Epithelial cell of esophagus (primary cell): ENCODE results near the gene HDHD5.
A peak's percentile ranks its signal among the peaks of the same experiment; 100 is the strongest.

Source experiments
- DNase-seq: peaks from one replicate; pipeline ENCODE4 v3.0.0; 2010; ENCODE audit warnings: low read depth
- H3K4me3 ChIP-seq: 2 replicates; pipeline ENCODE4 v1.5.1; 2011; ENCODE audit warnings: mild to moderate bottlenecking, low read length, control low read depth
- TF ChIP-seq, protein P1 (sequence below): IDR thresholded peaks from 2 replicates; pipeline ENCODE4 v1.5.1; 2011; ENCODE audit warnings: low read depth, mild to moderate bottlenecking, low read length, control low read depth, inconsistent platforms; ENCODE audit not compliant: insufficient read depth; ENCODE audit errors: missing control alignments

HDHD5 gene

DNA sequence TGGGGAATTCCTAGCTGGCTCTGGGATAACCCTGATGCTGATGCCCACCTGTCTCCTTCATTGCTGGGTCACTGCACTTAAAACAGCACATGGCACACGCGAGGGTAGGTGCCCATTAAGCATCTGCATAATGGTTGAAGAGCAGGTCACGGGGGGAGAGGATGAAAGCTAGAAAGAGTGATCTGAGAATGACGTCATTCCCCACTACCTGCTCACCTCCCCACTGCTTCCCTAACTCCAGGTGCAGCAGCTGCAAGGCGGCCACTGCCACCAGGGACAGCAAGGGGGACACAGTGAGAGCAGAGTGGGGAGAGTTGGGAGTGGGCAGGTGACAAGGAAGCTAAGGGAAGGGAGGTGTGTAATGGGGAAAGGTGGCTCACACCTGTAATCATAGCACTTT is 33.1 kb upstream of the HDHD5 start:
- DNase-seq, result no peak
- H3K4me3 ChIP-seq, result no peak overlapping the region
- TF ChIP-seq, protein P1, sequence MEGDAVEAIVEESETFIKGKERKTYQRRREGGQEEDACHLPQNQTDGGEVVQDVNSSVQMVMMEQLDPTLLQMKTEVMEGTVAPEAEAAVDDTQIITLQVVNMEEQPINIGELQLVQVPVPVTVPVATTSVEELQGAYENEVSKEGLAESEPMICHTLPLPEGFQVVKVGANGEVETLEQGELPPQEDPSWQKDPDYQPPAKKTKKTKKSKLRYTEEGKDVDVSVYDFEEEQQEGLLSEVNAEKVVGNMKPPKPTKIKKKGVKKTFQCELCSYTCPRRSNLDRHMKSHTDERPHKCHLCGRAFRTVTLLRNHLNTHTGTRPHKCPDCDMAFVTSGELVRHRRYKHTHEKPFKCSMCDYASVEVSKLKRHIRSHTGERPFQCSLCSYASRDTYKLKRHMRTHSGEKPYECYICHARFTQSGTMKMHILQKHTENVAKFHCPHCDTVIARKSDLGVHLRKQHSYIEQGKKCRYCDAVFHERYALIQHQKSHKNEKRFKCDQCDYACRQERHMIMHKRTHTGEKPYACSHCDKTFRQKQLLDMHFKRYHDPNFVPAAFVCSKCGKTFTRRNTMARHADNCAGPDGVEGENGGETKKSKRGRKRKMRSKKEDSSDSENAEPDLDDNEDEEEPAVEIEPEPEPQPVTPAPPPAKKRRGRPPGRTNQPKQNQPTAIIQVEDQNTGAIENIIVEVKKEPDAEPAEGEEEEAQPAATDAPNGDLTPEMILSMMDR, result no peak

DNA sequence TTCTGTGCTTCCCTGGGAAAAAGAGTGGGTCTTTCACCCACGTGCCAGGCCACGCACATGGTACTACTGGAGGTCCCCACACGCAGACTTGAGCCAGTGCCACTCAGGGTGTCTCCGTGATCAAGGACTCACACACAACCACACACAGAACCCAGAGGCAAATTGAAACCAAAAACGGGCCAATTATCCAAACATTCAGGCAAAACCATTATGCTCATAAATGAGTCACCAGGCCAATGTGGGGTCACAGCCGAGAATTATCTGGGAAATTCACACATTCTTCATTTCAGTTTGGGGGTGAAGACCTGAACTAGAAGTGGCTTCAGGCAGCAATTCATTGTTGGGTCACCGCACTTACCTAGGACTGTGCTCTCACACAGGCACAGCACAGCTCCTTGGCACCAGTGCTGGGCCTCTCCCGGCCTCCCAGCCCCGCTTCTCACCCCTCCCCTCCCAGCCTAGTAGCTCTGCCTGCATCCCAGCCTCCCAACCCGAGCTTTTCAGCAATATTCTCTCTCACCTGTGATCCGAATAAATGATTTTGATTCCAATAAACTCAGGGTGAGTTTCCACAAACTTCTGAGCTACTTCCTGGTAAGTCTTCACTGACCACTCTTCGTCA is 32.2 kb upstream of the HDHD5 start:
- TF ChIP-seq, protein P1, result no peak

DNA sequence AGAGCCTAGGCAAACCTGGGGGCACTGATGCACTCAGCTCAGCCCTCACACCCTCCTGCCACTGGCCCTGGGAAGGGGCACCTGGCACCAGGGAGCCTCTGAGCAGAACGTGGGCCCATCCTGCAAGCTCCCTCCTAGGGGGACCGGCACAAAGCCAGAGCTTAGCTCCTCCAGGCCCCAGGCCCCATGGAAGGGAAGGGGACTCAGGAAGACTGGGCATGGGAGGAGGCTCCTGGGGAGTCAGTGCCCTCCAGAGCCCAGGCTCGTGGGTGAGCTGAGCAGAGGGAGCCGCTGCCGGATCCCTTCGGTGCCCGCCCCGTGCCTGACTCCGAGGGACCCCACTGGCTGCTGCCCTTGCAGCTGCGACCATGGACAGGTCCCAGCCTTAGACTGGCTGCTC is 31.6 kb upstream of the HDHD5 start:
- no peak for DNase-seq
- TF ChIP-seq, protein P1, result no peak
- no peak overlapping the region for H3K4me3 ChIP-seq

More for the DNA sequence above, 32.2 kb upstream of the HDHD5 start:
- no peak for DNase-seq
- H3K4me3 ChIP-seq, result no peak overlapping the region

DNA sequence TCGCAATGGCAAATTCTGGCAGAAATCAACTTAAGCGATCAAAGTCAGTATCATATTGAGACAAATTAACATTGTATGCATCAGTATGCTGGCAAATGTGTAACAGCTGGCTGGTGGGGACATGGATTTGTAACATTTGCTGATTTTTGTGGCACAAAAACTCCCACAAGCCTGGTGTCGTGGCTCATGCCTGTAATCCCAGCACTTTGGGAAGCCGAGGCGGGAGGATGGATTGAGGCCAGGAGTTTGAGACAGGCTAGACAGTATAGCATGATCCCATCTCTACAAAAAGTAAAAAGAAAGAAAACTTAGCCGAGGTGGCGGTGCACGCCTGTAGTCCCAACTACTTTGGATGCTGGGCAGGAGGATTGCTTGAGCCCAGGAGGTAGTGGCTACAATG is 17.6 kb upstream of the HDHD5 start:
- TF ChIP-seq, protein P1, result no peak
- DNase-seq, result no peak
- H3K4me3 ChIP-seq, result no peak overlapping the region

DNA sequence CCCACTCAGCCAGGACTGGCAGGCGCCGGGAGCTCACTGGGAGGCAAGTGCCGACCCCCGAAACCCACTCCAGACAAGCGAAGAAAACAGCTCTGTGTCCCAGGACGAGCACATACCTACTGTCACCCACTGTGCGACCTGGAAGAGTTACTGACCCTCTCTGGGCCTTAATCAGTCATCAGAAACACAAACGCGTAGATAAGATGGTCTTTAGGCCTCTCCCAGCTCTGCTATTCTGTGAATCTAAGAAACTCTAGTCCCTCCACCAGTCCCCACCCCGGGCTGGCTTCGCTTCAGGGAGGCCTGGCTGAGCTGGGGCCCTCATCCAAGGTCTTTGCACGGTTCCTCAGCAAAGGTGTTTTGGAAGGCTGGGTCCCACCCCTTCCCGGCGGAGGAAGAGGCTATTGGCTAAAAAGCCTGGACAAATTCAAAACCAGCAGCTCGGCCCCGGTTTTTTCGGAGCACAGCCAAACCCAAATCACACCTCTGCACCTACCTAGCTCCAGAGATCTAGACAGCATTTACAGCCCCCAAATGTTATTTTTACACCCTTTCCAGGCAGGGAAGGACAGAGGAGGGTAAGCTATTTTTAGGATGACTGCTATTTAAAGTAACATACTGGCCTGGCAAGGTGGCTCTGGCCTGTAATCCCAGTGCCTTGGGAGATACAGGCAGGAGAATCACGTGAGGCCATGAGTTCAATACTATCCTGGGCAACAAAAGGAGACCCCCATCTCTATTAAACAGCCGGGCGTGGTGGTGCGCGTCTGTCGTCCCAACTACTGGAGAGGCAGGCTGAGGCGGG is 13.2 kb upstream of the HDHD5 start:
- DNase-seq, result peak; percentile 3
- TF ChIP-seq, protein P1, result no peak
- peak overlapping the region; percentile 66 for H3K4me3 ChIP-seq

DNA sequence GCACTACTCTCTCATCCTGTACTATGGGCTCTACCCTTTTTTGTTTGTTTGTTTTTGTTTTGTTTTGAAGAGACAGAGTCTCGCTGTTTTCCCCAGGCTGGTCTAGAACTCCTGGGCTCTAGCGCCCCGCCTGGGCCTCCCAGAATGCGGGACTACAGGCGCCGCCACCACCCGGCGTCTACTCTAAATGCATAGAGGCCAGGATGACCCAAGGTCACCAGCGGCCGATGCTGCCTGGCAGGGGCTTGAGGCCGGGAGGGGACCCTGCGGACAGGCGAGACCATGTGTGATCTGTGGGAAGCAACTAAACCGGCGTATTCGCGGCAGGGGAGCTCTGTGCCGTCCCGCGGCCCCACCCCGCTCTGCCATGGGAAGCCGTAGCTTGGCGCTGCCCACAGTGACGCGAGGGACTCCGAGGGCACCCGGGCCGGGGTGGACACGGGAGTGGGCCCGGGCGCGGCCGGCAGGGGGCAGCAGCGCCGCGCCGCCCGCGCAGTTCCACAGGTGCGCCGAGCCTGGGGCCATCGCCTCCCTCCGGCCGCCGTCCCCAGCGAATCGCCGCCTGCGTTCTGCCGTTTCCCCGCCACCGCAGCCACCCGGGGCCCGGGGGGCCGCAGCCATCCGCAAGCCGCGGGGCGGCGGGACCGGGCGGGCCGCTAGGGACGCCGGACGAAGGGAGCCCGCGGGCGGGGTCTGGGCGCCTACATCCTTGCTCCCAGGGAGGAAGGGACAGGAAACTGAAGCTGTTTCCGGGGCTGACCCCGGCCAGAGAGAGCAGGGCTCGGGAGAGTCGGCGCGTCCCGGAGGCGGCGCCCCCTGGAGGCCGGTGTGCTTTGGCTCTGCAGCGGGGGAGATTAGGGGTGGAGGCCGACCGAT is 12.3 kb upstream of the HDHD5 start:
- DNase-seq, result peak; percentile 75
- H3K4me3 ChIP-seq, result peak overlapping the region; percentile 66
- TF ChIP-seq, protein P1, result peak; percentile 66
